Head of caudate nucleus (tissue), 42 donors: ENCODE measurements around the gene MYO7B.

ENCODE experiments used
- DNase-seq, 42 donors: peaks; one replicate each; pipeline versions ENCODE4 v3.0.0 to v3.0.0-alpha.2; 2020 to 2021; ENCODE audit warnings: mixed read lengths in 7 of 42
- intact Hi-C: fragments of 100-400 bp; cut with DNase I; formaldehyde crosslinking; loops from one replicate; pipeline ENCODE4 v1.15.0; 2022

Gene MYO7B

DNA sequence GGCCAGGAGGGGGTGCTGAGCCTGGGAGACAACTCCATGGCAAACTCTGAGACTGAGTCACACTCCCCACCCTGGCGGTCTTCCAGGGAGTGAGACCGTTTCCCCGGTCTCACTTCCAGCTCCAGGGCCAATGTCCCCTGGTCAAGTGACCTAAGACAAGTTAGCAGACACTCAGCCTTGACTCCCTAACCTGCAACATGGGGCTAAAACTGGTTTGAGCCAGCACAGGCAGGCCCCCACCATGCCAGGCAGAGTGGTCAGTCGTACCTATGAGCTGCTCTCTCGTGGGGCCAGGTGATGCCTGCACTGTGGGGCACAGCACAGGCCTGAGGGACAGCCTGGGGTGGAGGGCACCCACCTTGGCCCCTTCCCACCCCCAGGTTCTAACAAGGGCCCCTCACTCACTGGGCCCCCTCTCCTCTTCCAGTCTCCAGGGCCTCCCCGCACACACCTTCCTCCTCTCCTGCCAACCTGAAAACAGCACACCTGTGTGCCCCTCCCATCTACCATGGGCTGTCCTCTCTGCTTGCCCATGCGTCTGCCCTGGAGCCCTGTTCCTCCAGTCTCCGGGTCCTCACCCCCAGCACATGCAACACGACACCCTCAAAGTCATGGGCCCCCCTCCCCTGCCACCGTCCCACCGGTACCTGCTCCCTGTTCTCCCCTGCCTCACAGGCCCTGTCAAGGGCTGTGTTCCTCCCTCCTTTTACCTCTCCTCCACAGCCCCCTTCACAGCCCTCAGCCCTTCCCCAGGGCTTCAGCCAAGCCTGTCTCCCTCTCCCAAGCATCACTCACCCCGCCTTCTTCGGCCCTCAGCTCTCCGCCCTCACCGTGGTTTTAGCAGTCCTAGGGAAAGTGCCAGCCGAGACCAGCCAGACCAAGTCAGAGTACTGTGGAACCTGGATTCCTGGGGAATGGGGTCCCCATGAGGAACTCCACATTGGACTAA is 112.0 kb downstream of the MYO7B start:
- peak in 1 of 42 donors; percentile 53 for DNase-seq

DNA sequence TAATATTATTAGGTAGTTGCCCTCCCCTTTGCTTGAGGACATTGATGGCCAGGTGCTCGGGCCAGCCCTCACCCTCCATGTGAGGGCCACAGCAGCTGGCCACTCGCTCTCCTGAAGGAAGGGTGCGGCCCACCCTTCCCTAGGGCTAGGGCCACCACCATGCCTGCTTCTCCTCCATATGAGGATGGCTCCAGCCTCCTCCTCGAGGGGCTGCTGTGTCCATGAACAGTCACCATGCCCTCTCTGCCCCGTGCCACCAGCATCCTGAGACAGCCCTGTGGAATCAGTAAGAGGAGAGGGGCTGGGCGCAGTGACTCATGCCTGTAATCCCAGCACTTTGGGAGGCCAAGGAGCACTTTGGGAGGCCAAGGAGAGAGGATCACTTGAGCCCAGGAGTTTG is 112.8 kb downstream of the MYO7B start:
- no peak for DNase-seq
- intact Hi-C loops: loop anchor here (5.0 kb wide), 1 partner anchor 54 kb away; the partner anchor contains the start of gene SFT2D3

More for the DNA sequence above, 112.0 kb downstream of the MYO7B start:
- intact Hi-C loops: loop anchor here (5.0 kb wide), 1 partner anchor 55 kb away; the partner anchor contains the start of gene SFT2D3

DNA sequence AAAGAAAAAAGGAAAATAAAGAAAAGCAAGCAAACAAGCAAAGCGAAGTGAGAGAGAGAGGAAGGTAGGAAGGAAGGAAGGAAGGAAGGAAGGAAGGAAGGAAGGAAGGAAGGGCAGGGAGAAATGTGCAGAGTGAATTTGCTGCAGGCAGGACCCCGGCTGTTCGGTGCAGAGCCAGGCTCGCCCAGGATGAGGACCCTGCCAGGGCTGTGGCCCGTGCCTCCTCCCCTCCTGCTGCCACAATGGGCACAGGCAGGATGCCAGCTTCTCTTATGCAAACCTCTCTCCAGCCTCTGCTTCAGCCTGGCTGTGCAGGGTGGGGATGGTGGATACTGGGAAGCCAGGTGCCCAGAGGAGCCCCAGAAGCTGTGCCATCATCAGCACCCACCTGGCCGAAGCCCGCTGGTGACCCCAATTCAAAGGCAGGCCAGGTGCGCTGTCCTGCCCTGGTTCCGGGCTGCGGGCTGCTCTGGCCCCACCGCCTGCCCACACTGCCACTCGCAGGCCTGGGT is 113.7 kb downstream of the MYO7B start:
- DNase-seq: peak in 18 of 42 donors; percentile 25 to 72 (median 49)
- intact Hi-C loops: loop anchor here (5.0 kb wide), 1 partner anchor 53 kb away; the partner anchor contains the start of gene SFT2D3

DNA sequence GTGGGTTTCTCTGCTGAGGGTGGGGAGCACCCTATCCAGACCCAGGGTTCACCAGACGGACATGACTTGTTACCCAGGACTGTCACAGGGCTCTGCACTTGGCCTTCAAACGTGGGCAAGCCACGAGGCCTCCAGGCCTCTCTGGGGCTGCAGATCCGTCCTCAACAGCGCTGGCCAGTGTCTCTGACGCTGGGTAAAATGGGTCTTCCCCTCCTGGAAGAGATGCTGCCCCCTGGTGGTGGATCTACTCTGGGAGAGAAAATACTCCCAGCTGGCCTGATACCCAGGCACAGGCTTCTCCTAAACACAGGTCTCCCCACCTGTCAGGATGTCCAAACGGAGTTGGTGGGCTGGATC is 114.2 kb downstream of the MYO7B start:
- DNase-seq: peak; percentile 38 to 96 (median 88)
- intact Hi-C loops: loop anchor here (5.0 to 10.0 kb wide), 2 partner anchors 53 to 125 kb away; partner anchors contain the start of genes IWS1 and SFT2D3

DNA sequence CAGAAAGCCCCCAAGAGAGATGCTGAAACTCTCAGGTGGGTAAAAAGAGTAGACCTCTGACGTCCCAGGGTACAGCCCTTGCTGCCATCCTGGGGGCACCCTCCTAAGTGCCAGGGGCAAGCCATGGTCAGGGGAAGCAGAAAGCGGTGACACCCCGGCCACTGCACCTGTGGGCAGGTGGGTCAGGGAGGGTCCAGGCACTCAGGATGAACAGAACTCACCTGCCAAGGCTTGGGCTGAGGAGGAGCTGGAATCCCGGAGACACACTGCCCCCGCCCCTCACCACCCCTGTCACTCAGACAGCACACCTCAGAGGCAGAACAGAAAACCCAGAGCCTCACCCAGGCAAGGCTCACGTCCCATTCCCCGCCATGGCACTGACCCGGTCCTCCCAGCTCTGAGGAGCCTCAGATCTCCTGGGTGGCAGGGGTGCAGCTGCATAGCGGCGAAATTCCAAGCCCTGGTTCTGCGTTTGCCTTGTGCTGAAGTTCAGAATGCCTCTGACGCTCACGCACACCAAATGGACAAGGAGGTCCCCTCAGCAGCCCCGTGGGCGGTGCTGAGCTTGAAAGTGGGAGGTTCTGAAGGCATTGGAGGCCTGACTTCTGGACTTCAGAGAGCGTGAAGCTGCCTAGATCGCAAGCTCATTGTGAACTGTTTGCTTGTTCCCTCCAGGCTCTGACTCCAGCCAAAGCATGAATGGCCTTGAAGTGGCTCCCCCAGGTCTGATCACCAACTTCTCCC is 114.7 kb downstream of the MYO7B start:
- peak in 2 of 42 donors; percentile 14 to 24 for DNase-seq
- intact Hi-C loops: loop anchor here (10.0 kb wide), 1 partner anchor 125 kb away; the partner anchor contains the start of gene IWS1

DNA sequence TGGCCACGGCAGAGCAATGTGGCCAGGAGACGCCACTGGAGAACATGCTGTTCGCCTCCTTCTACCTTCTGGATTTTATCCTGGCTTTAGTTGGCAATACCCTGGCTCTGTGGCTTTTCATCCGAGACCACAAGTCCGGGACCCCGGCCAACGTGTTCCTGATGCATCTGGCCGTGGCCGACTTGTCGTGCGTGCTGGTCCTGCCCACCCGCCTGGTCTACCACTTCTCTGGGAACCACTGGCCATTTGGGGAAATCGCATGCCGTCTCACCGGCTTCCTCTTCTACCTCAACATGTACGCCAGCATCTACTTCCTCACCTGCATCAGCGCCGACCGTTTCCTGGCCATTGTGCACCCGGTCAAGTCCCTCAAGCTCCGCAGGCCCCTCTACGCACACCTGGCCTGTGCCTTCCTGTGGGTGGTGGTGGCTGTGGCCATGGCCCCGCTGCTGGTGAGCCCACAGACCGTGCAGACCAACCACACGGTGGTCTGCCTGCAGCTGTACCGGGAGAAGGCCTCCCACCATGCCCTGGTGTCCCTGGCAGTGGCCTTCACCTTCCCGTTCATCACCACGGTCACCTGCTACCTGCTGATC is 115.4 kb downstream of the MYO7B start:
- peak in 1 of 42 donors; percentile 39 for DNase-seq

DNA sequence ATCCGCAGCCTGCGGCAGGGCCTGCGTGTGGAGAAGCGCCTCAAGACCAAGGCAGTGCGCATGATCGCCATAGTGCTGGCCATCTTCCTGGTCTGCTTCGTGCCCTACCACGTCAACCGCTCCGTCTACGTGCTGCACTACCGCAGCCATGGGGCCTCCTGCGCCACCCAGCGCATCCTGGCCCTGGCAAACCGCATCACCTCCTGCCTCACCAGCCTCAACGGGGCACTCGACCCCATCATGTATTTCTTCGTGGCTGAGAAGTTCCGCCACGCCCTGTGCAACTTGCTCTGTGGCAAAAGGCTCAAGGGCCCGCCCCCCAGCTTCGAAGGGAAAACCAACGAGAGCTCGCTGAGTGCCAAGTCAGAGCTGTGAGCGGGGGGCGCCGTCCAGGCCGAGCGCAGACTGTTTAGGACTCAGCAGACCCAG is 115.9 kb downstream of the MYO7B start:
- intact Hi-C loops: loop anchor here (10.0 kb wide), 1 partner anchor 127 kb away; the partner anchor contains the start of gene IWS1
- peak in 3 of 42 donors; percentile 33 to 62 (median 36) for DNase-seq

More for the DNA sequence above, 115.4 kb downstream of the MYO7B start:
- intact Hi-C loops: loop anchor here (10.0 kb wide), 1 partner anchor 126 kb away; the partner anchor contains the start of gene IWS1

DNA sequence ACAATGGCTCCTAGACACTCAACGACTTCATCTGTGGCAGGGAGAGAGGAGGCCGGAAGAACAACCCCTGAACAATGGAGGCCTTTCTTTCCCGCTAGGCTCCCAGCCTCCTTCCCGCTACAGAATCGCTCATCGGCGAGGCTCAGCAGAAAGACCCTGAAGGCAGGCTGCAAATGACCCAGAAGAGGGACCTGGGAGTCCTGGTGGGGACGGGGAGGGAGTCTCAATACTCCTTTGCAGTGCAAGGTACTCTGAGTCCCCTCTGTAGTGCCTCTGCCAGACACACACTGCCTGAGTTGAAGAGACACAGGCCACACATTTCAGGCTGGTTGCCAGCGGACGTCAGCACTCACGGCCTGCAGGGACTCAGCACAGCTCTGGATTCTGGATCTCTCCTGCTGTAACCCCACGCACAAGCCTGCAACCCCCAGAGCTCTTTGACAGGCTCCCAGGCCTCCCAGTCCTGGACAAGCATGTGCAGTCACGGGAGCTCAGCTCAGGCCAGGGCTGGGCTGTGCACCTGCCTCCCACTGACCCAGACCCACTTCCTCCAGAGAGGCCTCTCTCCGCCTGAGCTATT is 116.6 kb downstream of the MYO7B start:
- intact Hi-C loops: loop anchor here (10.0 kb wide), 1 partner anchor 127 kb away; the partner anchor contains the start of gene IWS1
- DNase-seq: peak; percentile 56 to 92 (median 80)

DNA sequence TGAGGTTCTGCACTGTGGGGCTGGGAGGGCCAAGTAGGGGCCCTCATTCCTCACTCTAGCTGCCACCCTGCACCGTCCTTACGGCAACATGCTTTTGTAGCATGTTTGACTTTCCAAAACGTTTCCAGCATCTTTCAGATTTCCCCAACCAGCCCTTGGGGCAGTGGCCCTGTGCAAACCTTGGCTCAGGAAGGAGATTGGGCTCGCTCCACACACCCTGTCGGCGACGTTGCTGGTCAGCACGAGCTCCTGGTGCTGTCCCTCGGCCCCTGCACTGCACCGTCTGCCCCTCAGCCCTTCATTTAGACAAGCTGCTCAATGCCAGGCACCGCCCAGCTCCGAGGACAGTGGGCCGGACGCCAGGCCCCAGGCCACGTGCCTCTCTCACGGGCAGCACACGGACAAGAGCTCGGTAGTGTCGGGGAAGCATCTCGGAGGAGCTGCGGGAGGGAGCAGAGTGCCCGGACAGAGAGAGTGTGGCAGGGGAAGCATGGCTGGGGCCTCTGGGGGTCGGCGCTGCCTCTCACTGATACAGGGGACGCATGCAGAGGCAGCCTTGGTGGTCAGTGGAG is 117.4 kb downstream of the MYO7B start:
- no peak for DNase-seq
- intact Hi-C loops: loop anchor here (10.0 kb wide), 1 partner anchor 128 kb away; the partner anchor contains the start of gene IWS1

DNA sequence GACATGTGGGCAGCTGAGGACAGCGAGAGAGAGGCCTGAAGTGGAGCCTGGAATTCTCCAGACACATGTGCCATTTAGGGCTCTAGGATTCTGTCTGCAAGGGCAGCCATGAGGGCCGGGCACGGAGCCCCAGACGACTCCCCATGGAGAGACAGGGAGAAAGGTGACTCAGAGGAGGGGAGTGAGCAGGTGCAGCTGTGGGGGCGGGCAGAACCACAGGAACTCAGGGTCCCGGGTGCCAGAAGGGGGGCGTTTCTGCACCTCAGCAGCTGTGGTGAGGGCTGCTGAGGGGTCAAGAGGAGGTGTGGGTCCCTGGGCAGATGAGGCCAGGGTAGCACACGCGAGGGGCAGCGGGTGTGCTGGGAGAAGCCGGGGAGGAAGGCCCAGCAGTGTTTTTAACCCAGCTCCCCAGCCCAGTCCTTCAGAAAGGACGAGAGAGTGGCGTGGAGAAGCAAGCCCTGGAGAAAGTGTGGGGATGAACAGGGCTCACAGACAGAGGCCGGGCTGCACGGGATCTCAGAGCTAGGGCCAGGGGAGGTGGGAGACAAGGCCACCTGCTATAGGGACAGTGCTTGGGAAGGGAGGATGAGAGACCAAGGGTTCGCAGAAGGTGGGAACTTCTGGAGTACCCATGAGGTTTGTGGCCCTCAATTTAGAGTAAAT is 118.1 kb downstream of the MYO7B start:
- DNase-seq: peak in 1 of 42 donors; percentile 5
- intact Hi-C loops: loop anchor here (10.0 kb wide), 1 partner anchor 129 kb away; the partner anchor contains the start of gene IWS1

DNA sequence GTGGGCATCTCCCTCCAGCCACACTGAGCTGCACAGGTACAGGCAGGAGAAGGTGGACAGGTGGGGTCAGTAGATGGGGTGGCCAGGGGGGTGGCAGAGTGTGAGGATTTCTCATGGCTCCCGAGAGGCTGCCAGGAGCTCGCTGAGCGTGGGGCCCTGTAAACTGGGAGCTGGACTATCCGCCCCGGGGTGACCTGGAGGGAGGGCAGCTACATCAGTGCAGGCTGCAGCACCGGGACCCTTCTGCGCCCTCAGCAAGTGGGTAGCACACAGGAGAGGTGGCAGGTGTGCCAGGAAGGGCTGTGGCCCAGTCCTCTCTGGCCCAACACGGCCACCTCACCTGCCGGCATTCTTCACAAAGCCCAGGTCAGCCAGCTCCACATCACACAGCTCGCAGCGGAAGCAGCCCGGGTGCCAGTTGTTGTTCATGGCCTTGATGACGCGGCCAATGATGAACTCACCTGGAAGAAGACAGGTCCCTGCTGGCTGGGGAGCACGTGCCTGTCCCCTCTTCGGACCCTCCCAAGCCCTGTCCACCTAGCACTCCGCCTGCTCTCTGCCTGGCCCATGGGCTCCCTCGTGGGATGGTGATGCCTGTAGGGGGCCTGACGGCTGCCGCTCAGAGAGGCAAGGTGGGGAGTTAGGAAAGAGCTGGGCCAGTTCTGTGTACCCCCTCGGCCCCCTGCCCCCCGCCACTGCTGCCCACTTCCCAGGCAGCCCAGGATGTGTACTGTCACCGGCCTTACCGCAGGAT is 118.8 kb downstream of the MYO7B start:
- intact Hi-C loops: loop anchor here (10.0 kb wide), 1 partner anchor 129 kb away; the partner anchor contains the start of gene IWS1
- peak in 1 of 42 donors; percentile 12 for DNase-seq

DNA sequence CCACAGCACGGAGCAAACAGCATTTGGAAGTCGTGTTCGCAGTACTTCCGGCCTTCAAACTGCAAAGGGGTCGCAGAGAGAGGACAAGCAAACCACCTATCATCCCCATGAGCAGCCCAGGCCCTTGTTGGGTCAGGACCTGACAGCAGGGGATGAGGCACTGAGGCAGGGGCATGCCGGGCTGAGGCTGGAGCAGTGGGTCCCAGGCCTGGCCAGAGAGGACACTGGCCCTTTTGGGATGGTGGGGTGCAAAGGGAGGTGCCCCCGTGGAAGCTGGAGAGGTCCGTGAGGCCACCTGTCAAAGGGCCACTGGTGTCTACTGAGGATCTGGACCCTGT is 119.3 kb downstream of the MYO7B start:
- DNase-seq: peak in 2 of 42 donors; percentile 14 to 16
- intact Hi-C loops: loop anchor here (10.0 kb wide), 1 partner anchor 130 kb away; the partner anchor contains the start of gene IWS1

DNA sequence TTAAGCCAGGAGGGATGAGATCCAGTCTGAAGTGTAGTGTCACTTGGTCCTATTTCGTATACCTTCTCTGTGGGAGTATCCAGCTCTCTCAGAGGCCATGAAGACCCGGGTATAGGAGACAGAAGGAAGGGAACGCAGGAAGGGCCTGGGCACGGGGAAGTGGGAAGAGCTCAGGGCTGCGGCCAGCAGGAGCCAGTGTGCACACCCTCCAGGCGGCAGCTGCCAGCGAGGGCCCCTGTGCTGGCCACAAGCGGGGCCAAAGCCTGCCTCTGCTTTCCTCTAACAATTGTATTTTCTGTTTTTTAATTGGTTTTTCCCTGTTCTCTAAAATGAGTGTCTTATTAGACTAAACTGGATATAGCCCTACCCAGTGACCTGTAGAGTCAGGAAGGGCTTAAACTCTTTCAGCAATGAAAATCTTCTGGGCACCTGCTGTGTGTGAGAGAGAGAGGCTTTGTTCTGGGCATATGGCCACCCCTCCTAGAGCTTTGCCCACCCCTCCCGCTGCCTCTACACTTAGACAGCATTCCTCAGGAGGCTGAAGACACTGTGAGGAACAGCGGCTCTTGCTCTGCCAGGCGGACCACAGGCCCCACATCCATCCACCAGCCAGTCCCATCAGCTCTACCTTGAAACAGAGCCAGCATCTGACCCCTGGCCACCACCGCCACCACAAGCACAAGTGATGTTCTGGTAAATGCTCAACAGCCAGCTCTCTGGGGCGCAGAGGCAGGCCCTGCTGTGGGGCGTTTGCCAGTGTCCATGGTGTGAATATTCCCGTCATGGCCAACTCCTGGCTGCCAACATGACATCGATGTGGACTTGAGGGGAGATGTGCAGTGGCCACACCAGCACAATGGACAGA is 120.0 kb downstream of the MYO7B start:
- DNase-seq: peak in 1 of 42 donors; percentile 2
- intact Hi-C loops: loop anchor here (10.0 kb wide), 1 partner anchor 131 kb away; the partner anchor contains the start of gene IWS1

DNA sequence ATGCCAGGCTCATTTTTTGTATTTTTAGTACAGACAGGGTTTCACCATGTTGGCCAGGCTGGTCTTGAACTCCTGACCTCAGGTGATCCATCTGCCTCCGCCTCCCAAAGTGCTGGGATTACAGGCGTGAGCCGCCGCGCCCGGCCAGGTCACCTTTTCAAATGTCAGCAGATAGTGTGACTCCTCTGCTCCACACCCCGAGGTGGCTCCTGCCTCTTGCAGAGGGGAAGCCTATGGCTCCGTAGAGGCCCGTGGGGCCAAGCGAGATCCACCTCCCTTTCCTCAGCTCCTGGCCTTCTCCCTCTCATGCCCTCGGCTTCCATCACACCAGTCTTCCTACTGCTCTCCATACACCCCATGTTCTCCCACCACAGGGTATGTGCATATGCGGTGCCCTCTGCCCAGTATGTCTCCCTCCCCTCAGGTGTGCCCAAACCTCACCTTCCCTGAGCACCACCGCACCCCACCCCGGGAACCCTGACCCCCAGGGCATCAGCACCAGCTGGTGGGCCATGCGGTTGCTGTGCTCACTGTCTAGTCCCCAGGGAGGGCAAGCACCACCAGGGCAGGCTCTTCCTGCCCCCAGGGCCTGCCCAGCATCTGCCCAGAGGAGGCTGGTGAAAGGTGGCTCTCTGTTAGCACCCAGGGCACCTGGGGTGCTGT is 121.2 kb downstream of the MYO7B start:
- intact Hi-C loops: loop anchor here (10.0 kb wide), 1 partner anchor 132 kb away; the partner anchor contains the start of gene IWS1
- no peak for DNase-seq

DNA sequence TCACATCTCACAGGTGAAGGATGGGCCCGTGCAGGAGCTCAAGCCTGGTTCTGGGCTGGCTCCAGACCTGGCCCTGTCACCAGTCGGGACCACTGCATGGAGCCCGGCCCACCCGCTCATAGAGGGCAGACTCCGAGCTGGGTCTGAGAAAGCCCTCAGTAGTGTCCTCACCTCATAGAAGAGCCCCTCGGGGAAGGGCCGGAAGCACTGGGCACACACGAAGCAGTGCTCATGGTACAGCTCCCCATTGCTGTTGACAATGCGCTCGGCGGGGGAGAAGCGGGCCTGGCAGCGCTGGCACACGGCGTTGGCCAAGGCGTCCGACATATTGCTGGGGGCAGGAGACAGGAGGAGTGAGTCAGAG is 121.7 kb downstream of the MYO7B start:
- no peak for DNase-seq
- intact Hi-C loops: loop anchor here (10.0 kb wide), 1 partner anchor 132 kb away; the partner anchor contains the start of gene IWS1
